Heart right ventricle (tissue), 16 donors: ENCODE measurements around the gene CALHM1. TPM values are rescaled to one million over a fixed set of nuclear protein-coding genes. Genes with fewer than 3 reads are reported as not detected.

Experiments used
- ATAC-seq, 8 donors: fragments of 200-7000 bp; cut with Tn5 transposase; one replicate each; pipeline ENCODE4 v1.9.1; 2020; ENCODE audit warnings: mild to moderate bottlenecking in 8 of 8, moderate library complexity in 8 of 8, moderate number of reproducible peaks in 1 of 8
- DNase-seq, 2 donors: peaks; one replicate each; pipeline ENCODE4 v3.0.0-alpha.2; 2020
- H3K27ac ChIP-seq, 10 donors: fragments of 200-600 bp; sonication (generic) in 2 of 10; one replicate each; pipeline versions ENCODE4 v1.5.0 to v1.8.0; 2020 to 2022; ENCODE audit warnings: mild to moderate bottlenecking in 3 of 10
- H3K27me3 ChIP-seq, 7 donors: fragments of 200-600 bp; one replicate each; pipeline ENCODE4 v1.8.0; 2021 to 2022; ENCODE audit warnings: mild to moderate bottlenecking in 2 of 7
- H3K36me3 ChIP-seq, 9 donors: fragments of 200-600 bp; sonication (generic) in 1 of 9; one replicate each; pipeline versions ENCODE4 v1.5.0 to v1.8.0; 2020 to 2022; ENCODE audit warnings: mild to moderate bottlenecking in 2 of 9
- H3K4me1 ChIP-seq, 9 donors: fragments of 200-600 bp; sonication (generic) in 1 of 9; one replicate each; pipeline versions ENCODE4 v1.5.0 to v1.8.0; 2020 to 2022; ENCODE audit warnings: mild to moderate bottlenecking in 4 of 9
- H3K4me3 ChIP-seq, 10 donors: fragments of 200-600 bp; sonication (generic) in 2 of 10; one replicate each; pipeline versions ENCODE4 v1.5.0 to v1.8.0; 2020 to 2022; ENCODE audit warnings: mild to moderate bottlenecking in 7 of 10, moderate library complexity in 2 of 10
- H3K9me3 ChIP-seq, 11 donors: fragments of 200-600 bp in 10 of 11; sonication (generic) in 2 of 11; one replicate each; pipeline versions ENCODE4 v1.5.0 to v1.8.0; 2013 to 2022; ENCODE audit warnings: mild to moderate bottlenecking in 2 of 11, control low read depth in 1 of 11, moderate library complexity in 1 of 11
- CTCF ChIP-seq, 9 donors: fragments of 200-600 bp; sonication (generic) in 2 of 9; IDR thresholded peaks; one replicate each; pipeline versions ENCODE4 v1.5.0 to v1.8.0; 2021 to 2022; ENCODE audit warnings: antibody characterized with exemption in 9 of 9, mild to moderate bottlenecking in 5 of 9, moderate library complexity in 1 of 9
- WGBS, 2 donors: extraction: QIAGEN DNeasy Blood & Tissue Kit; methylation state at CpG; one replicate each; pipeline ENCODE4 v1.1.7; 2013; ENCODE audit warnings: inconsistent platforms in 1 of 2; 5-methylcytosine and 5-hydroxymethylcytosine counted together
- intact Hi-C, 10 donors: fragments of 100-400 bp; cut with DNase I; formaldehyde crosslinking; loops; one replicate each; pipeline versions ENCODE4 v1.11.1 to v1.14.2; 2022
- polyA plus RNA-seq, 2 donors: library from polyadenylated mRNA; stranded (reverse); fragments of 200-250 nt; gene quantifications; one replicate each; pipeline ENCODE4 v1.2.3, GENCODE V29; 2013
- total RNA-seq, 10 donors: library from RNA; stranded (reverse); fragmentation: NEBNext Ultra II Directional in 3 of 10; extraction: Animal tissue kit (Norgen Biotek cat#: 25700) in 3 of 10; gene quantifications; one replicate each; pipeline versions ENCODE4 v1.2.1 to v1.2.4, GENCODE V29; 2021 to 2023
- donor health status: Arrhythmogenic right ventricular cardiomyopathy.
- donor health status: ischemic (EF 13 %, LVEDD 7.1; RV severe dilation, severe dysfunction).
- donor health status: healthy with polysubstance abuse.
- donor health status: DM: no; HTN: yes; CAD: no.
- donor health status: DM: no; HTN: no; CAD: no.
- donor health status: ischemic (EF 25% LVEDD 6.9; RV normal size, moderate dysfunction).
- donor health status: ischemic (EF 25% LVEDD 5.7; RV mildly dilated, moderate dysfunction).
- donor health status: healthy.
- donor health status: DM: yes; HTN: yes; CAD: no.
- donor health status: Ischemic cardiomyopathy.
- donor health status: ischemic (EF 35%, LVEDD 5.7; RV mildly dilated, moderate dysfunction).
- donor health status: nonischemic (EF 11% LVEDD 7.7; RV severe dilation, severe dysfunction).
- donor health status: DM: yes; HTN: yes; CAD: no.
- donor health status: PGD.
- donor health status: ischemic (EF 29% LVEDD 5.4; RV normal size, mild dysfunction).
- donor health status: nonischemic (EF 23%, LVEDD 6.1; RV moderate dilation, normal function).

The CALHM1 gene
- total and polyA plus RNA-seq, 12 donors: not detected

- peaks cover 24 to 59% (median 53%) of the 10 kb centered on the region in 9 donors for H3K4me1 ChIP-seq
- H3K9me3 ChIP-seq: no peaks in the 10 kb centered on the region
- TF ChIP-seq CTCF (IDR thresholded peaks at IDR 0.05): no peak
- H3K4me3 ChIP-seq: peak overlapping the region; percentile 65 to 89 (median 82)
- intact Hi-C loops: no loop called here
- H3K36me3 ChIP-seq: peaks cover 0 to 44% (median 28%) of the 10 kb centered on the region in 9 donors
- WGBS, 2 donors: 27 to 42% methylated on average over 14 of the region's 14 CpGs
- H3K27ac ChIP-seq: peak overlapping the region; percentile 84 to 98 (median 95)
- peak; percentile 48 to 81 (median 68) for ATAC-seq
- peak; percentile 69 to 80 for DNase-seq
- H3K27me3 ChIP-seq: peaks cover 0 to 5% (median 0%) of the 10 kb centered on the region in 7 donors
Measured at GRCh38 chr10:103451091-103451813, 7.4 kb downstream of the CALHM1 start.

- H3K4me1 ChIP-seq: peaks cover 28 to 69% (median 63%) of the 10 kb centered on the region in 9 donors
Measured at GRCh38 chr10:103450201-103450695, 8.5 kb downstream of the CALHM1 start.

GRCh38 chr10:103449208-103450144 is 9.2 kb downstream of the CALHM1 start:
- intact Hi-C loops: no loop called here
- peak overlapping the region in 9 of 10 donors; percentile 55 to 98 (median 95) for H3K27ac ChIP-seq
- DNase-seq: no peak
- H3K4me3 ChIP-seq: peak overlapping the region; percentile 14 to 89 (median 82)
- ATAC-seq: no peak
- no peaks in the 10 kb centered on the region for H3K9me3 ChIP-seq
- TF ChIP-seq CTCF (IDR thresholded peaks at IDR 0.05): no peak
- peaks cover 3 to 62% (median 30%) of the 10 kb centered on the region in 9 donors for H3K36me3 ChIP-seq
- 82 to 87% methylated on average over 34 of the region's 34 CpGs for WGBS, 2 donors
- H3K27me3 ChIP-seq: peaks cover 0 to 5% (median 0%) of the 10 kb centered on the region in 7 donors
- peaks cover 29 to 77% (median 71%) of the 10 kb centered on the region in 9 donors for H3K4me1 ChIP-seq

More at GRCh38 chr10:103450201-103450695, 8.5 kb downstream of the CALHM1 start:
- peaks cover 0 to 54% (median 28%) of the 10 kb centered on the region in 9 donors for H3K36me3 ChIP-seq
- intact Hi-C loops: no loop called here
- H3K4me3 ChIP-seq: peak overlapping the region in 9 of 10 donors; percentile 65 to 89 (median 82)
- no peak for TF ChIP-seq CTCF (IDR thresholded peaks at IDR 0.05)
- no peaks in the 10 kb centered on the region for H3K9me3 ChIP-seq
- DNase-seq (no peak), ATAC-seq (no peak)
- H3K27ac ChIP-seq: peak overlapping the region; percentile 58 to 98 (median 94)
- WGBS, 2 donors: 84 to 90% methylated on average over 12 of the region's 12 CpGs
- peaks cover 0 to 5% (median 0%) of the 10 kb centered on the region in 7 donors for H3K27me3 ChIP-seq

- intact Hi-C loops: no loop called here
- Histone ChIP-seq H3K27me3 (peaks cover 0 to 5% (median 0%) of the 10 kb centered on the region in 7 donors), H3K4me3 (peak overlapping the region in 7 of 10 donors; percentile 18 to 89 (median 81)), H3K36me3 (peaks cover 3 to 69% (median 37%) of the 10 kb centered on the region in 9 donors), H3K27ac (peak overlapping the region in 8 of 10 donors; percentile 89 to 98 (median 95)), H3K9me3 (no peaks in the 10 kb centered on the region), H3K4me1 (peaks cover 32 to 84% (median 78%) of the 10 kb centered on the region in 9 donors)
- WGBS, 2 donors: 48 to 62% methylated on average over 1 of the region's 1 CpG
- TF ChIP-seq CTCF (IDR thresholded peaks at IDR 0.05): no peak
- ATAC-seq: peak in 5 of 8 donors; percentile 5 to 65 (median 21)
- DNase-seq: peak; percentile 58 to 60
Measured at GRCh38 chr10:103448746-103449145, 10.0 kb downstream of the CALHM1 start.
